Measurements from ENCODE around the gene EID3. TPM values are rescaled to one million over a fixed set of nuclear protein-coding genes. Genes with fewer than 3 reads are reported as not detected.

EID3 gene
- total RNA-seq, 1 experiment from 2014 or later = 3.2 TPM

DNA sequence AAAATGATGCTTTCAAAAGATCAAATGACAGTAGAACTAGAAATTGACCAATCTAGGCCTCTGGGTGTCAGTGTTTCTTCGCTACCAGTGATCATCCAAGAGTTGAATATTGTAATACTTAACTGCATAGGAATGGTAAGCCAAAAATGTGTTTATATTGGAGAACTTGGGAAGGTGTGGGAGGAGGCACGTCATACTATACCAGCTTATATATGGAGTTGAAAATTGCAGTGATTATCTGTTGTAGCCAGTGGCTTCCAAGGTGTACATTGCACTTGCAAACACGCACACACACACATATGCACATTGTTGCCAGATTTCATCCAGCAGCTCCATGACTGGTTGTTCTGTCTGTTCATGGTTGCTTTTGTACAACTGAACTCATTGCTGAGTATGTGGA is 36.1 kb downstream of the EID3 start (continued):
- TF ChIP-seq, protein P1, sequence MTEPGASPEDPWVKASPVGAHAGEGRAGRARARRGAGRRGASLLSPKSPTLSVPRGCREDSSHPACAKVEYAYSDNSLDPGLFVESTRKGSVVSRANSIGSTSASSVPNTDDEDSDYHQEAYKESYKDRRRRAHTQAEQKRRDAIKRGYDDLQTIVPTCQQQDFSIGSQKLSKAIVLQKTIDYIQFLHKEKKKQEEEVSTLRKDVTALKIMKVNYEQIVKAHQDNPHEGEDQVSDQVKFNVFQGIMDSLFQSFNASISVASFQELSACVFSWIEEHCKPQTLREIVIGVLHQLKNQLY (CRISPR knock-in tag; IDR thresholded peaks at IDR 0.05) = no peak
- TF ChIP-seq, protein P2, sequence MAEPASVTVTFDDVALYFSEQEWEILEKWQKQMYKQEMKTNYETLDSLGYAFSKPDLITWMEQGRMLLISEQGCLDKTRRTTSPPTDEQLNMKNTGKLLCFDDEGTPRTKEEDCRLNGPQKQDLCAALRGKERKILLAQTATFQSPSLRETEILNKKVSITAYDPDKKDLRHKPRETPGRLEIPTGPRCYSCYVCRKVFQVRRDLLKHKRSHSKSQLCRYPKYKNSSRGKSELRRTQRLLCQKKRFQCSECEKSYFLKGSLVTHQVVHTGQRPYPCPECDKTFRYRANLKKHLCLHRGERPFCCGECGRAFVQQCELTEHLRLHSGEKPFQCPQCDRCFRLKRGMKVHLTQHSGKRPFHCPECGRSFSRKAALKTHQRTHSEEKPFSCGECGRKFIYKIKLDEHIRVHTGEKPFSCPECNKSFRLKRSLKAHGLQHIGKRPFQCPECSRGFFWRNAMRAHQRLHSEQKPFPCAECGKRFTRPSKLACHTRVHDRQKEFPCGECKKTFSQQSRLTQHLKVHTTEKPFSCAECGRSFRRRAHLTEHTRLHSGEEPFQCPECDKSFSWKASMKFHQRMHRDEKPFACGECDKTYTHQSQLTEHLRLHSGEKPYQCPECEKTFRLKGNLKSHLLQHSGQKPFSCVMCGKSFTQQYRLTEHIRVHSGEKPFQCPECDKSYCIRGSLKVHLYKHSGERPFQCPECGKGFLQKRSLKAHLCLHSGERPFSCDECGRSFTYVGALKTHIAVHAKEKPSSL (CRISPR knock-in tag; conservative IDR thresholded peaks at IDR 0.05) = no peak

DNA sequence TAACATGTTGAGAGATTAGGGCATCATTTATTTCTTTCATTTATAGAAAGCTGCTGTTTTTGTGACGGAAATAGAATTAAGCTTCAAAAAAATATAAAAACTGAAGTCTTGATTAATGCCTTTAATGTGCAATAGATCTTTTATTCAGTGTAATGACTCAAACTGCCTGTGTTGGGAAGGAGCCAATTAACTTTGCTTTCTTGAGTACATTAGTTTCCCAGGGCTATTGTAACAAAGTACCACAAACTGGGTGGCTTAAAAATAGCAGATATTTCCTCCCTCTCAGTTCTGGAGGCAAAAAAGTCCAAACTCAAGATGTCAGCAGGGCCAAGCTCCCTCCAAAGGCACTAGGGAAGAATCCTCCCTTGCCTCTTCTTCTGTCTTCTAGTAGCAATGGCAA is 36.6 kb downstream of the EID3 start:
- ChIA-PET POLR2A (no interaction called here), CTCF (no interaction called here)
- no peaks in the 10 kb centered on the region for H3K27me3 Mint-ChIP-seq (ENCODE audit: low read depth)
- no peaks in the 10 kb centered on the region for H3K9me3 Mint-ChIP-seq
- no peak overlapping the region for H3K27ac Mint-ChIP-seq
- no peak for DNase-seq (ENCODE audit: low spot score)
- TF ChIP-seq, protein P3, sequence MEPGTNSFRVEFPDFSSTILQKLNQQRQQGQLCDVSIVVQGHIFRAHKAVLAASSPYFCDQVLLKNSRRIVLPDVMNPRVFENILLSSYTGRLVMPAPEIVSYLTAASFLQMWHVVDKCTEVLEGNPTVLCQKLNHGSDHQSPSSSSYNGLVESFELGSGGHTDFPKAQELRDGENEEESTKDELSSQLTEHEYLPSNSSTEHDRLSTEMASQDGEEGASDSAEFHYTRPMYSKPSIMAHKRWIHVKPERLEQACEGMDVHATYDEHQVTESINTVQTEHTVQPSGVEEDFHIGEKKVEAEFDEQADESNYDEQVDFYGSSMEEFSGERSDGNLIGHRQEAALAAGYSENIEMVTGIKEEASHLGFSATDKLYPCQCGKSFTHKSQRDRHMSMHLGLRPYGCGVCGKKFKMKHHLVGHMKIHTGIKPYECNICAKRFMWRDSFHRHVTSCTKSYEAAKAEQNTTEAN (CRISPR knock-in tag; IDR thresholded peaks at IDR 0.05) = no peak
- no peak for TF ChIP-seq SMAD3 (CRISPR knock-in tag; IDR thresholded peaks at IDR 0.05; ENCODE audit: borderline replicate concordance)
- TF ChIP-seq ZNF317 (CRISPR knock-in tag; IDR thresholded peaks at IDR 0.05; ENCODE audit: borderline replicate concordance, low read depth) = no peak
- TF ChIP-seq, protein P4, sequence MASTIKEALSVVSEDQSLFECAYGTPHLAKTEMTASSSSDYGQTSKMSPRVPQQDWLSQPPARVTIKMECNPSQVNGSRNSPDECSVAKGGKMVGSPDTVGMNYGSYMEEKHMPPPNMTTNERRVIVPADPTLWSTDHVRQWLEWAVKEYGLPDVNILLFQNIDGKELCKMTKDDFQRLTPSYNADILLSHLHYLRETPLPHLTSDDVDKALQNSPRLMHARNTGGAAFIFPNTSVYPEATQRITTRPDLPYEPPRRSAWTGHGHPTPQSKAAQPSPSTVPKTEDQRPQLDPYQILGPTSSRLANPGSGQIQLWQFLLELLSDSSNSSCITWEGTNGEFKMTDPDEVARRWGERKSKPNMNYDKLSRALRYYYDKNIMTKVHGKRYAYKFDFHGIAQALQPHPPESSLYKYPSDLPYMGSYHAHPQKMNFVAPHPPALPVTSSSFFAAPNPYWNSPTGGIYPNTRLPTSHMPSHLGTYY (CRISPR knock-in tag; IDR thresholded peaks at IDR 0.05) = no peak
- TF ChIP-seq ZNF219 (CRISPR knock-in tag; IDR thresholded peaks at IDR 0.05; ENCODE audit: borderline replicate concordance) = no peak
- TF ChIP-seq FOXK1 (CRISPR knock-in tag; IDR thresholded peaks at IDR 0.05) = no peak
- TF ChIP-seq, protein P5, sequence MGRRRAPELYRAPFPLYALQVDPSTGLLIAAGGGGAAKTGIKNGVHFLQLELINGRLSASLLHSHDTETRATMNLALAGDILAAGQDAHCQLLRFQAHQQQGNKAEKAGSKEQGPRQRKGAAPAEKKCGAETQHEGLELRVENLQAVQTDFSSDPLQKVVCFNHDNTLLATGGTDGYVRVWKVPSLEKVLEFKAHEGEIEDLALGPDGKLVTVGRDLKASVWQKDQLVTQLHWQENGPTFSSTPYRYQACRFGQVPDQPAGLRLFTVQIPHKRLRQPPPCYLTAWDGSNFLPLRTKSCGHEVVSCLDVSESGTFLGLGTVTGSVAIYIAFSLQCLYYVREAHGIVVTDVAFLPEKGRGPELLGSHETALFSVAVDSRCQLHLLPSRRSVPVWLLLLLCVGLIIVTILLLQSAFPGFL (CRISPR knock-in tag; IDR thresholded peaks at IDR 0.05; ENCODE audit: borderline replicate concordance) = no peak
- no peak for TF ChIP-seq NFYB (CRISPR knock-in tag; conservative IDR thresholded peaks at IDR 0.05; ENCODE audit: low read depth)
- no peak for TF ChIP-seq CREM (CRISPR knock-in tag; IDR thresholded peaks at IDR 0.05)
- TF ChIP-seq ELF4 (CRISPR knock-in tag; IDR thresholded peaks at IDR 0.05; ENCODE audit: low read depth) = no peak
- no peak for TF ChIP-seq EMX1 (CRISPR knock-in tag; IDR thresholded peaks at IDR 0.05)
- TF ChIP-seq TCF7 (CRISPR knock-in tag; IDR thresholded peaks at IDR 0.05; ENCODE audit: low read depth) = no peak
- TF ChIP-seq ZNF671 (CRISPR knock-in tag; IDR thresholded peaks at IDR 0.05) = no peak
- H3K4me3 Mint-ChIP-seq = no peak overlapping the region
- H3K36me3 Mint-ChIP-seq = peaks cover 53% of the 10 kb centered on the region
- H3K4me1 Mint-ChIP-seq = no peaks in the 10 kb centered on the region
- no peak for ATAC-seq

DNA sequence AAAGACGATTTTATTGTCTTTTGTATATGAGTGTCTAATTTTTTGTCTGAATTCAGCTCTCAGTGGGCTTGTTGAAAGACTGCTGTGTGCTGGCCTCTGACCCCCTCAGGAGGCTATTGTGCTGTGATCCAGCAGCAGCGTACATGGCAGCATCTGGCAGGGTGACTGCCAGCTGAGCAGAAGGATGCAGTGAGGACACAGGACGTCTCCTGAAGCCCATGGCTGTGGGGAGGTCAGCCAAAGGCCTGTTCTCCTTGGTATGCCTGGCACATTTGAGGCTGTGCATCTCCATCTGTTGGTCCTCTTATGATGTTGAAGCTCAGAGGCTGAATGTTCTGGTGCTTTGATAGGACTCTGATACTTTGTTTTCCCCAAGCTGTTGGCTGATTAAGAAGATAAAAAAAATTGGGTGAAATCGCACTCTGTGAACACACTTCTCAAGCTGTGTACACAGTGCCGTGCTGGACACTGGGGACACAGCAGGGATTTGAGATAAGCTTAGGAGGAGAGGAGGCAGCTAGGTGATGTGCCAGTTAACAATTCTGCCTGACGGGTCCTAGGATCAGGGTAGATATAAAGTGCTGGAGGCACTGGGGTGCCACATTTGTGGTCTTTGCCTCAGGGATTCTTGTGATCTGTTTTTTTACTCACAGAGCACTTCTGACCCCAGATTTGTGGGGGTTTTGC is 37.5 kb downstream of the EID3 start:
- no peaks in the 10 kb centered on the region for H3K4me1 Mint-ChIP-seq
- H3K36me3 Mint-ChIP-seq = peaks cover 55% of the 10 kb centered on the region
- H3K27ac Mint-ChIP-seq = no peak overlapping the region
- DNase-seq (ENCODE audit: low spot score) = no peak
- ATAC-seq = no peak
- POLR2A ChIA-PET = no interaction called here
- TF ChIP-seq ZNF232 (CRISPR knock-in tag; IDR thresholded peaks at IDR 0.05) (no peak), KAT7 (CRISPR knock-in tag; IDR thresholded peaks at IDR 0.05; ENCODE audit: borderline replicate concordance) (no peak), TP53 (CRISPR knock-in tag; IDR thresholded peaks at IDR 0.05) (no peak)
- CTCF ChIA-PET = no interaction called here
- H3K27me3 Mint-ChIP-seq (ENCODE audit: low read depth) = no peaks in the 10 kb centered on the region
- no peaks in the 10 kb centered on the region for H3K9me3 Mint-ChIP-seq
- no peak overlapping the region for H3K4me3 Mint-ChIP-seq

Data from WTC11 (cell line).